Lower leg skin (tissue), 3 donors: ENCODE results near the gene REELD1.

ENCODE experiments used
- POLR2A ChIP-seq, 2 donors: fragments of 450-650 bp; IDR thresholded peaks; one replicate each; pipeline ENCODE4 v1.6.1; 2016 to 2017; ENCODE audit warnings: antibody characterized with exemption in 2 of 2, mild to moderate bottlenecking in 1 of 2, moderate library complexity in 1 of 2
- TF ChIP-seq, protein P1 (sequence below), 3 donors: fragments of 450-650 bp; IDR thresholded peaks; one replicate each; pipeline ENCODE4 v1.5.1; 2016; ENCODE audit warnings: antibody characterized with exemption in 3 of 3, mild to moderate bottlenecking in 3 of 3, moderate library complexity in 2 of 3

DNA sequence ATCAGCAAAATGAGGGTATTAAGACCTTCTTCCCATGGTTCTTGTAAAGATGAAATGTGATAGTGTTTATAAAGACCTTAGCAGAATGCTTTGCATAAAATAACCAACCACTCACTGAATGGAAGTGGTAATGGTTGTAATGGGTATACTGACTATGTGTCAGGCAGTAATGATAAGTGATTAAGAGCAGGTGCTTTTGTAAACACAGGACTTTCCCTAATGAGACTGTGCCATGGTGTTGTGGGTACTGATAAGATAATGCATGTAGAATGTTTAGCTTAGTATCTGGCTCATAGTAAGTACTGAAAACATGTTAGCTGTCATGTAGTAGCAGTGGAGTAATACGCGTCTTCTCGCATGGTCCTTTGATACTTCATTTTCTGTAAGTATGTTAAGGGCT is 31.9 kb upstream of the REELD1 start:
- TF ChIP-seq, protein P1, sequence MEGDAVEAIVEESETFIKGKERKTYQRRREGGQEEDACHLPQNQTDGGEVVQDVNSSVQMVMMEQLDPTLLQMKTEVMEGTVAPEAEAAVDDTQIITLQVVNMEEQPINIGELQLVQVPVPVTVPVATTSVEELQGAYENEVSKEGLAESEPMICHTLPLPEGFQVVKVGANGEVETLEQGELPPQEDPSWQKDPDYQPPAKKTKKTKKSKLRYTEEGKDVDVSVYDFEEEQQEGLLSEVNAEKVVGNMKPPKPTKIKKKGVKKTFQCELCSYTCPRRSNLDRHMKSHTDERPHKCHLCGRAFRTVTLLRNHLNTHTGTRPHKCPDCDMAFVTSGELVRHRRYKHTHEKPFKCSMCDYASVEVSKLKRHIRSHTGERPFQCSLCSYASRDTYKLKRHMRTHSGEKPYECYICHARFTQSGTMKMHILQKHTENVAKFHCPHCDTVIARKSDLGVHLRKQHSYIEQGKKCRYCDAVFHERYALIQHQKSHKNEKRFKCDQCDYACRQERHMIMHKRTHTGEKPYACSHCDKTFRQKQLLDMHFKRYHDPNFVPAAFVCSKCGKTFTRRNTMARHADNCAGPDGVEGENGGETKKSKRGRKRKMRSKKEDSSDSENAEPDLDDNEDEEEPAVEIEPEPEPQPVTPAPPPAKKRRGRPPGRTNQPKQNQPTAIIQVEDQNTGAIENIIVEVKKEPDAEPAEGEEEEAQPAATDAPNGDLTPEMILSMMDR (IDR thresholded peaks at IDR 0.05): no peak
- no peak for TF ChIP-seq POLR2A (IDR thresholded peaks at IDR 0.05)
